DND-41 (cell line): ENCODE measurements around the gene PGBD5.

ENCODE experiments used
- ATAC-seq: fragments of 200-7000 bp; cut with Tn5 transposase; 3 replicates; pipeline ENCODE4 v1.9.1; 2021; ENCODE audit warnings: low read depth; ENCODE audit not compliant: insufficient read depth
- DNase-seq: peaks from one replicate; pipeline ENCODE4 v3.0.0-alpha.2; 2020
- H2AFZ ChIP-seq: 2 replicates; pipeline ENCODE4 v1.6.0; 2012; ENCODE audit warnings: low read depth, low read length
- H3K27ac ChIP-seq: 2 replicates; pipeline ENCODE4 v1.5.1; 2012; ENCODE audit warnings: low read length, inconsistent platforms
- H3K27me3 ChIP-seq: fragments of 200-600 bp; sonication (generic); 2 replicates; pipeline ENCODE4 v1.6.0; 2012; ENCODE audit warnings: low read length, mild to moderate bottlenecking, inconsistent platforms; ENCODE audit not compliant: insufficient read depth, poor library complexity
- H3K36me3 ChIP-seq: 2 replicates; pipeline ENCODE4 v1.5.1; 2012; ENCODE audit warnings: low read length, inconsistent platforms; ENCODE audit not compliant: insufficient read depth
- H3K4me1 ChIP-seq: 2 replicates; pipeline ENCODE4 v1.5.1; 2012; ENCODE audit warnings: mild to moderate bottlenecking, low read length; ENCODE audit not compliant: insufficient read depth
- H3K4me2 ChIP-seq: 2 replicates; pipeline ENCODE4 v1.6.0; 2012; ENCODE audit warnings: mild to moderate bottlenecking, moderate library complexity, low read length, inconsistent platforms; ENCODE audit not compliant: insufficient read depth
- H3K4me3 ChIP-seq, 2 experiments: fragments of 200-600 bp in 1 of 2; shearing (Covaris generic) in 1 of 2; 2 replicates each; pipeline ENCODE4 v1.5.1; 2012 to 2016; ENCODE audit warnings: inconsistent platforms in 2 of 2, low read length in 2 of 2, mild to moderate bottlenecking in 2 of 2, low read depth in 1 of 2, moderate library complexity in 1 of 2
- H3K79me2 ChIP-seq: 2 replicates; pipeline ENCODE4 v1.6.0; 2012; ENCODE audit warnings: low read length, inconsistent platforms; ENCODE audit not compliant: insufficient read depth
- H3K9ac ChIP-seq: 2 replicates; pipeline ENCODE4 v1.6.0; 2012; ENCODE audit warnings: low read depth, mild to moderate bottlenecking, inconsistent platforms, low read length, moderate library complexity
- H3K9me3 ChIP-seq: 2 replicates; pipeline ENCODE4 v1.5.1; 2012; ENCODE audit warnings: low read length, moderate library complexity, mild to moderate bottlenecking, inconsistent platforms; ENCODE audit not compliant: insufficient read depth, severe bottlenecking
- H4K20me1 ChIP-seq: 2 replicates; pipeline ENCODE4 v1.6.0; 2012; ENCODE audit warnings: low read length; ENCODE audit not compliant: insufficient read depth
- EZH2 ChIP-seq: IDR thresholded peaks from 3 replicates; pipeline ENCODE4 v1.6.1; 2012; ENCODE audit warnings: borderline replicate concordance, low read depth, mild to moderate bottlenecking, moderate library complexity, low read length, inconsistent platforms; ENCODE audit not compliant: severe bottlenecking
- TF ChIP-seq, protein P1 (sequence below): IDR thresholded peaks from 2 replicates; pipeline ENCODE4 v1.5.1; 2012; ENCODE audit warnings: borderline replicate concordance, low read length, moderate library complexity, mild to moderate bottlenecking; ENCODE audit not compliant: poor library complexity, severe bottlenecking; ENCODE audit errors: extremely low read depth

PGBD5 gene

DNA sequence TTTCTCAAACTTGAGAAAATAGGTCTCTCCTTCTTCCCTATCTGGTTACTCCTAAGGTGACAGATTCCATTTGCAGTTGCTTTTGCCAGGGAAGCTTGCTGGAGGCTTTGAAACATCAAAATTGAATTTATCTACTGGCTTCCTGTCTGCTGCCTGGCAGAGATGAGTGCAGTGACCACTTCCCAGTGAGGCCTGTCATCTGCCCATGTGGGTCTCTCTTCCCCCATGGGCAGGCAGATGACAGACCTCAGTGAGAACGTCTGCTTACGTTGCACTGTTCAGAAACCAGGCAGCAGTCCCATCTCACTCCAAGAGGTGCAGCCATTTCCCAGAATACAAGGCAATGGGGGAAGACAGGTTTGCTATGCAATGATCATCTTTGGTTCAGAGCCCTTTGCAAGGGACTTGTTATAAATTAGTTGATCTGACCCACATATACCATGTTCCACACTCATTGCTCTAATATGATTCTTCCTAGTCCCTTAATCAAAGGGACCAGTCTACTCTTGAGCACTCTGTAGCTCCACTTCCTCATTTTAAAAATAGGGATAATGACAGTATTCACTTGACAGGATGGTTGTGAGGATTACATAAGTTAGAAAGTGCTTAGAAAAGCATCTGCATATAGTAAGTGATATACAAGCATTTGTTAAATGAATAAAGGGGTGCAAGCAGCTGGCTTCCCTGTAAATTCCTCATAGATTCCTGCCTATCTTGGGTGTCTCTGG lies 10.6 kb downstream of the PGBD5 start:
- DNase-seq: no peak
- Histone ChIP-seq H3K9me3 (no peaks in the 10 kb centered on the region), H3K4me3 (no peak overlapping the region), H2AFZ (no peak overlapping the region), H3K9ac (no peak overlapping the region), H3K4me2 (no peak overlapping the region), H3K4me1 (no peaks in the 10 kb centered on the region), H3K27ac (no peak overlapping the region), H3K27me3 (peaks cover 18% of the 10 kb centered on the region), H4K20me1 (no peaks in the 10 kb centered on the region), H3K79me2 (no peaks in the 10 kb centered on the region), H3K36me3 (no peaks in the 10 kb centered on the region)
- no peak for ATAC-seq
- TF ChIP-seq, protein P1, sequence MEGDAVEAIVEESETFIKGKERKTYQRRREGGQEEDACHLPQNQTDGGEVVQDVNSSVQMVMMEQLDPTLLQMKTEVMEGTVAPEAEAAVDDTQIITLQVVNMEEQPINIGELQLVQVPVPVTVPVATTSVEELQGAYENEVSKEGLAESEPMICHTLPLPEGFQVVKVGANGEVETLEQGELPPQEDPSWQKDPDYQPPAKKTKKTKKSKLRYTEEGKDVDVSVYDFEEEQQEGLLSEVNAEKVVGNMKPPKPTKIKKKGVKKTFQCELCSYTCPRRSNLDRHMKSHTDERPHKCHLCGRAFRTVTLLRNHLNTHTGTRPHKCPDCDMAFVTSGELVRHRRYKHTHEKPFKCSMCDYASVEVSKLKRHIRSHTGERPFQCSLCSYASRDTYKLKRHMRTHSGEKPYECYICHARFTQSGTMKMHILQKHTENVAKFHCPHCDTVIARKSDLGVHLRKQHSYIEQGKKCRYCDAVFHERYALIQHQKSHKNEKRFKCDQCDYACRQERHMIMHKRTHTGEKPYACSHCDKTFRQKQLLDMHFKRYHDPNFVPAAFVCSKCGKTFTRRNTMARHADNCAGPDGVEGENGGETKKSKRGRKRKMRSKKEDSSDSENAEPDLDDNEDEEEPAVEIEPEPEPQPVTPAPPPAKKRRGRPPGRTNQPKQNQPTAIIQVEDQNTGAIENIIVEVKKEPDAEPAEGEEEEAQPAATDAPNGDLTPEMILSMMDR: no peak
- TF ChIP-seq EZH2: no peak

DNA sequence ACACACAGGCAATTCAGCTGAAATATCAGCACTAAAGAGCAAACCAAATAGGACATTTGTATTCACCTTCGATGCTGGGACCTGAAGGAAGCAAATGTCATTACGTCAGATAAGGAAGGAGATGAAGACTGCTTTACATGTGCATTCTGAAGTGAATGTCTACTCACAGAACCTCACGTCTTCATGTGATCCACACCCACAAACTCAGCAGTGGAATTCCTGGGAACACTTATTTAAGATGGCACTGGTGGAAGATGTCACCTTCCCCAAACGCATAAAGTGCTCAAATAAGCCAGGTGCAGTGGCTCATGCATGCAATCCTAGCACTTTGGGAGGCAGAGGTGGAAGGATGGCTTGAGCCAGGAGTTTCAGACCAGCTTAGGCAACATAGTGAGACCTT lies 11.4 kb downstream of the PGBD5 start:
- no peaks in the 10 kb centered on the region for H3K79me2 ChIP-seq
- no peaks in the 10 kb centered on the region for H4K20me1 ChIP-seq
- ATAC-seq: no peak
- H3K9ac ChIP-seq: no peak overlapping the region
- no peaks in the 10 kb centered on the region for H3K36me3 ChIP-seq
- peaks cover 20% of the 10 kb centered on the region for H3K27me3 ChIP-seq
- no peak for TF ChIP-seq EZH2
- TF ChIP-seq, protein P1: no peak
- H3K4me1 ChIP-seq: no peaks in the 10 kb centered on the region
- H3K4me2 ChIP-seq: no peak overlapping the region
- H3K4me3 ChIP-seq: no peak overlapping the region
- DNase-seq: no peak
- no peak overlapping the region for H2AFZ ChIP-seq
- H3K27ac ChIP-seq: no peak overlapping the region
- H3K9me3 ChIP-seq: no peaks in the 10 kb centered on the region

DNA sequence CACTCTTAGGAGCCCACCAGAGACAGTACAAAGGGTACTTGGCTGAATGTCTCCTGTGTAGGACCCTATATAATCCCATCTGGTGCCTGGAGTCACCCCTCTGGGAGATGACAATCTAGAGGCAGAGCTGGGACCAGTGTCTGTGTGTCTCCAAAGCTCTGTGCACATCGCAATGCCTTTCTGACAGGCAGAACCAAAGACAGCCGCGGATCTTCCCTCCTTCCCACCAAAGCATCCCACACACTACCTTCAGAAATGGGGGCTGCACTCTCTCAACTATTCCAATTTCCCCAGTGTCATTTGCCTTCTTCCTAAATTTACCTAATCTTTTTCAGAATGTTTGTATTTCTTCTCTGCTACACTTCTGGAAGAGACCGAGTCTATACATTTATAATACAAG lies 12.0 kb downstream of the PGBD5 start:
- H3K4me1 ChIP-seq: no peaks in the 10 kb centered on the region
- no peak overlapping the region for H3K4me3 ChIP-seq
- no peaks in the 10 kb centered on the region for H3K9me3 ChIP-seq
- H3K4me2 ChIP-seq: no peak overlapping the region
- no peaks in the 10 kb centered on the region for H3K79me2 ChIP-seq
- H3K9ac ChIP-seq: no peak overlapping the region
- ATAC-seq: no peak
- no peaks in the 10 kb centered on the region for H4K20me1 ChIP-seq
- H3K27ac ChIP-seq: no peak overlapping the region
- H2AFZ ChIP-seq: no peak overlapping the region
- TF ChIP-seq EZH2: no peak
- TF ChIP-seq, protein P1: no peak
- no peaks in the 10 kb centered on the region for H3K36me3 ChIP-seq
- H3K27me3 ChIP-seq: peaks cover 20% of the 10 kb centered on the region
- no peak for DNase-seq
